ENCODE measurements around the gene KIAA0753.
"Not testable (repeated sequence)": the region's sequence is repeated elsewhere in the genome, so short reads cannot be mapped to it uniquely, and the experiment has no call there.

KIAA0753 gene

DNA sequence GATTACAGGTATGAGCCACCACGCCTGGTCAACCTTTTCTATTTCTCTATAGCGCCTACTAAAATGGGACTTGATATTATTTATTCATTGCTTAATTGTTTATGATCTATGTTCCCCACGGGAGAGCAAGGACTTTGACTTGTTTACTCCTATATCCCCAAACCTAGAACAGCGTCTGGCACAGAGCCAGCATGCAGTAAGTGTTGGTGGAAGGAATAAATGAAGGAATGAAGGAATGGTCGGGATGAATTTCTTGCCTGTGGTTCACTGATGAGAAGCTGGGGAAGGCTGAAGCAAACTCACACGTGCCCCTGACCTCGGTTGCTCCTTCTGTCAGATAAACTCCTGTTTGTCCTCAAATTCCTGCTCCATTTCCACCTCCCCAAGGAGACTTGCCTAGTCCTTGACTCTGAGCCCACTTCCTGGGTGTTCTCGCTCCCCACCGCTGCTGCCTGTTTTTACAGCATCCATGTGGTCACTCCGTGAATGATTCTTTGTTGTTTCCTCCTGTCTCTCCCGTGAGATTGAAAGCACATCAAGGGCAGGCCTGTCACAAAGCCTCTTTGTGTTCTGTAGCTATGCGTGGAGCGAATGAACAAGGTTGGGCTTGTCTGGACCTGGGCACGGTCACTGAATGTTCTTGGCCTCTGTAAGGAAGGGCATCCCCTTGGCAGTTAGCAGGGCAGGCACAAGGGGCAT lies 28.4 kb upstream of the KIAA0753 start:
- DNase-seq (ENCODE audit: low read depth, low spot score): no peak

DNA sequence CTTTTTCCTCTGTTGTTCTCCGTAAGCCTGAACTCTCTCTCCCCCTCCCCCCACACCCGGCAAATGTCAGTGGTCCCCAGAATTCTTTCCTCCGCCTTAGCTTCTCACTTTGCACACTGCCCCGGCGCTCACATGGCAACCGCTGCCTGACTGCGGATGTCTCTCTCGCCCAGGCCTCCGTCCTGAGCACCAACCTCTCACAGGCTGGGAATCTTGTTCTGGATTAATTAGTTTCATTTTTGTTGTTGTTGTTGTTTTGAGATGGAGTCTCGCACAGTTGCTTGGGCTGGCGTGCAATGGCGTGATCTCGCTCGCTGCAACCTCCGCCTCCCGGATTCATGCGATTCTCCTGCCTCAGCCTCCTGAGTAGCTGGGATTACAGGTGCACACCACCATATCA lies 27.7 kb upstream of the KIAA0753 start:
- no peak for DNase-seq (ENCODE audit: low read depth, low spot score)

DNA sequence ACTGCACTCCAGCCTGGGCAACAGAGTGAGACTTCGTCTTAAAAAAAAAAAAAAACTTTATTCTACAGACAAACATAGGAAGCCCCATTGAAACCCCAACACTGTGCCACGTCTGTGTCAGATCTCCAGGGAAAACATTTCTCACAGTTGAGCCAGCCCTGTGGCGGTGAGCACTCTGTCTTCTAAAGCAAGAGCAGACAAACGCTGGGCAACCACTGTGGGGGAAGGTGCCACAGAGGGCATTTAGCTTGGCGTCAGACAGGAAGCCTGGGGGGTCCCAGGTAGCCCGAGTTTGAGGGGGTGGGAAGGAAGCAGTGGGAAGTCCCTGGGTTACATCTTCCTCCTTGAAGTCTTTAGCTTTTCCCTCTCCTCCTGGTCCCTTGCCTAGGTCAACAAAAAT lies 27.0 kb upstream of the KIAA0753 start:
- DNase-seq (ENCODE audit: low read depth, low spot score): no peak

DNA sequence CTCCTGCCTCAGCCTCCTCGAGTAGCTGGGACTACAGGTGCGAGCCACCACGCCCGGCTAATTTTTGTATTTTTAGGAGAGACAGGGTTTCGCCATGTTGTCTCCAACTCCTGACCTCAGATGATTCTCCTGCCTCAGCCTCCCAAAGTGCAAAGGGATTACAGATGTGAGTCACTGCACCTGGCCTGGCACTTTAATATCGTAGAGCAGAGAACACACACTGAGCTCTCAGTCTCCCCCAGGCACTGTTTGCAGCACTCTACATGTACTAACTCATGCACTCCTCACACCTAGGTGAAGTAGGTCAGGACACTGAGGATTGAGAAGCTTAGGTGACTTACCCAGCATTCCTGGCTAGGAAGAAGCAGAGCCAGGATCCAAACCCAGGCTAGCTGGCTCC lies 26.0 kb upstream of the KIAA0753 start:
- no peak for DNase-seq (ENCODE audit: low read depth, low spot score)

DNA sequence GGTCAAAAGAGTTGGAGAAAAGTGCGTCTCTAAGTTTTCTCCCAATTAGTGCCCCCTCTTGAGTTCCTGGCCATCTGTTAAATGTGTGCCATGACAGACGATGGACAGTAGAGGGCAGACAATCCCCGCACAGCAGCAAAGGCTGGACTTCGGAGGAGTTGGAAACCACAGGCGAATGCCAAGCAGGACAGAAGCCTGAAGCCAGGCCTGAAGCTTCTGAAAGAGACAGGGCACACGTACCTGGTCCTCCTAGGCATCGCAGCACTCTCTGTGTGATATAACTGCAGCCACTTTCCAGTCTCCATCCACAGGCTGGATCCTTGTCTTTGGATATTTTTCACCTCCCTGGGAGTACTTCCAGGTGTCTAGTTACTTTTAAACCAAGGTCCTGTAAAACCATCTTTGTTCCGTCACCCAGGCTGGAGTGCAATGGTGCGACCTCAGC lies 25.6 kb upstream of the KIAA0753 start:
- DNase-seq (ENCODE audit: low read depth, low spot score): peak; percentile 36

DNA sequence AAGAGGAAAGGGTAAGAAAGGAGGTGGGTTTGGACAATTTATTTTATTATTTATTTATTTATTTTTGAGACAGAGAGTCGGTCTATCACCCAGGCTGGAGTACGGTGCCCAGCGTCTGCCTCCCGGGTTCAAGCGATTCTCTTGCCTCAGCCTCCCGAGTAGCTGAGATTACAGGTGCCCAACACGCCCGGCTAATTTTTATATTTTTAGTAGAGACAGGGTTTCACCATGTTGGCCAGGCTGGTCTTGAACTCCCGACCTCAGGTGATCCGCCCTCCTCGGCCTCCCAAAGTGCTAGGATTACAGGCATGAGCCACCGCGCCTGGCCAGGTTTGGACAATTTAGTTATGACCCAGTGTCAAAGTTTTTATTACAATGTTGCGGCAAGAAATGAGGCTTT lies 22.7 kb upstream of the KIAA0753 start:
- not testable (repeated sequence) for DNase-seq (ENCODE audit: low read depth, low spot score)

DNA sequence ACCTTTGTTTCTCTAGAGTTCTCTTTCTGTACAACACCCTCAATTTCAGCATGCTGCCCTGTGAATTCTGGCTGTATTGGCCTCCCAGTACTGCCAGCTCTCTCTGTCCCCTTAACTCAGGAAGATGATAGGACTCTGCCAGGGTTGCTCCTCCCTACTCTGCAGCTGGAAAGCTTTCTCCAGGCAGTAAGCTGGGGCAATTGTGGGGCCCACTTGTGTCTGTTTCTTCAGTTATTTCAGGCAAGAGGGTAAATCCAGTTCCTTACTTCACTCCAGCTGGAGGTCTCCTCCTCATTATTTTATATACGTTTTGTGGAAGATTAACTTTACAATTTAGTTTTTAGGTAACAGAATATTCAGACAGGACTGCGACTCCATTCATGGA lies 20.9 kb upstream of the KIAA0753 start:
- no peak for DNase-seq (ENCODE audit: low read depth, low spot score)

DNA sequence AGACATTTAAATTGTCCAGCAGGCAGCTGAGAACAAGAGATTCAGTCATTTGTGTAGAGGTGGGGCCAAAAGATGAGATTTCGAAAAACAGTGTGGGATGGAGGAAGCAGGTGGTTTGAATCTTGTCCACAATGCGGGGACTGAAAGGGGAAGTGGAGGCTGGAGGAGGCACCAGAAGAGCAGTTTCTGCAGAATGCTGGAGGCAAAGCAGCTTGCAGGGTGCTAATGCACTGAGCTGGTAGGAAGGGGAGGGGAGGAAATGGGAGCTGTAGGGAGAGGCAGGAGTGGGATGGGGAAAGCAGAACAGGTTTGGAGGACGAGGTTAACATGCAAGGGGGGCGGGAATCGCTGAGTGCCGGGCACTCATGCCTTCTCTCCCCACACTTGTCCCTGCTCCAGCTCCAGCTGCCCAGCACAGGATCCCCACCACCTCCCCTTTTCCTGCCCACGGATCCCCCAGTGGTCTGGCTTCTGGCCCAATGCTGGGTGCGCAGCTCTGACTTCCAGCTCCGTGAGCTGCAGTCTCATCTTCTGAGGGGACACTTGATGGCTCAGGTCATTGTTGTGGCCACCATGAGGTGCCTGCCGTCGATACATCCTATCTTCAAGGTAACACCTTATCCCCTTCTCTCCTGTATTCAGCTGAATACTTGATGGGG lies 20.4 kb upstream of the KIAA0753 start:
- no peak for DNase-seq (ENCODE audit: low read depth, low spot score)

DNA sequence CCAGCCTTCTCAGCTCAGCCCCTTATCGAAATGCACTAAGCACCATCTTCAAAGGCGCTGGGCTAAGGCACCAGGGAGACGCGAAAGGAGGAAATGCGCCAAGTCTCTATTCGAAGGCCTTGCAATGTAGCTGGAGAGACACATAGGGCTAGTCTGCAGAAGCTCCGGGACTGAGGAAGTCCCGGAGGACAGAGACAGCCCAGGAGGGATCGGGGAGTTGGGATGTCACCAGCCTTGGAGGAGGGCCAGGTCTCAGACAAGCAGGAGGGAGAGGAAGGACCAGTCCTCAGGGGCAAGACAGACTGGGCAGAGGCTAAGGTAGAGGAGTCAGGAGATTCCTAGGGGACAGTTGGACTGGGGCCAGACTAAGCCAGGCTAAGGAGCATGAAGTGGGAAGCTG lies 19.6 kb upstream of the KIAA0753 start:
- no peak for DNase-seq (ENCODE audit: low read depth, low spot score)

DNA sequence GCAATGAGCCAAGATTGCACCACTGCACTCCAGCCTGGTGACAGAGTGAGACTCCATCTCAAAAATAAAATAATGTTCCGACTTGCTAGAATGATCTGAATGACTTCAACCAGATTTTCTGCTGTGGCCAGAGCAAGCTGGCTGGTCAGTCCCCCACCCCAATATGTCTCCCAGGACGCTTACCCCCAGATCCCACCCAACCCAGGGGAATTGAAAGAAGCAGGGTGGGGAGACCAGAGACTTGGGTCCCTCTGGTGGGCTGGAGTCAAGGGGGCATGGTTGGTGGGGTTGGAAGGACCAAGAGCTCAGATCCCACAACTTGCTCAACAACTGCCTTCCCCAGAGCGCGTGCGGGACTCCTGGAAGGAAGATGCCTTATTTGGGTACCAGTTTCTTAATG lies 17.9 kb upstream of the KIAA0753 start:
- not testable (repeated sequence) for DNase-seq (ENCODE audit: low read depth, low spot score)

DNA sequence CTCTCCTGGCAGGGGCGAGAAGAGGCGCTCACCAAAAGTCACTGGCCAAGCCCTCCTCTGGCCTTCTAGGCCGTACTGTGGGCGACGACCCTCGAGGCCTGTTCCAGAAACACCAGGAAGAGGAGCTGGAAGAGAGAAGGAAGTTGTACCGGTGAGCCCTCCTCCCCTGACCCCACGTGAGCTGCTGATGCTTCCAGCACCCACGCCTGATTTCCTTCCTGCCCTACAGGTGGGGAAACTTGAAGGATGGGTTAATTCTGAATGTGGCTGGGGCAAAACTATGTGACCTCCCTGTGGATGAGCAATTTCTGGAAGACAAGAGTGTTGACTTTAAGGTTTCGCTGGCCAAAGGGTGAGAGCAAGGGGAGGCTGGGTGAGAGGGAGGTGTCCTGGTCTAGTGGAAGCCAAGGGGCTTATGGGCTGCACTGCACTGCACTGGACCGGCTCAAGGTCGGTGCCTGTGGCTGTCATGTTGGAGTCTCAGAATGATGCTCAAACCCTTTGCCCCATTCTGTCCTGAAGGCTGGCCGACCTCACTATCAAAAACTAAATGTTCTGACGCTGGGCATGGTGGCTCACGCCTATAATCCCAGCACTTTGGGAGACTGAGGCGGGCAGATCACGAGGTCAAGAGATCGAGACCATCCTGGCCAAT lies 17.2 kb upstream of the KIAA0753 start:
- no peak for DNase-seq (ENCODE audit: low read depth, low spot score)

DNA sequence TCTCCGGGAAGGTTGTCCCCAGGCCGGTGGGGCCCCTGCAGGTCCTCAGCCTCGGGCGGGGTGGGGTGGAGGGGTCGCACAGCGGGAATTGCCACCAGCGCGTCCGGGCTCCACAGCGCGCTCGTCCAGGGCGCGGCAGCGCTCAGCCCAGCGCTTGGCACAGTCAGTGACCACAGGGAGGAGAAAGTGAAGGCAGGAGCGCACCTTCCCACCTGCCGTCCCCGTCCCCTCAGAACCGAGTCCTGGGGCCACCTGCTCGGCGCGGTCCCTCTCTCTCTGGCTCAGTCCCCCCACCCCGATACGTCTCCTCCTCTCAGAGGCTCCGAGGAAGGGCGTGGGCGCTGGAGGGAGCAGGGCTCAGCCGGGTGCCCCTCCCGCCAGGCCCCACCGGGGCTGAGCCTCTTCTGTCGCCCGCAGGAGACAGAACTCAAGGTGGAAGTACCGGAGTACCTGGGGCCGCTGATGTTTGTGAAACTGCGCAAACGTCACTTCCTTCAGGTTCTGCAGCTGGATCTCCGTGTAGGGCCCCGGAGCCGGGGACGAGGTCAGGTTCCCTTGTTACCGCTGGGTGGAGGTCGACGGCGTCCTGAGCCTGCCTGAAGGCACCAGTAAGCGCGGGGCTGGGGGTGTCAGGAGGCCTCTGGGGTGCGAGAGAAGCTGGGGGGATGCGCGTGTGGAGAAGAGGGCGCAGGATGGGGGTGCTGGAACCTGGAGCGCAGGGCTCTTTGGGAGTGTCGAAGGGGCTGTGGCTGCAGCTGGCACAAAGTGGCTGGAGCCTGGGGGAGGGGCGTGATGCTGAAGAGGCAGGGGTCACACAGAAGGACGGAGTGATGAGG lies 16.5 kb upstream of the KIAA0753 start:
- not testable (repeated sequence) for DNase-seq (ENCODE audit: low read depth, low spot score)

DNA sequence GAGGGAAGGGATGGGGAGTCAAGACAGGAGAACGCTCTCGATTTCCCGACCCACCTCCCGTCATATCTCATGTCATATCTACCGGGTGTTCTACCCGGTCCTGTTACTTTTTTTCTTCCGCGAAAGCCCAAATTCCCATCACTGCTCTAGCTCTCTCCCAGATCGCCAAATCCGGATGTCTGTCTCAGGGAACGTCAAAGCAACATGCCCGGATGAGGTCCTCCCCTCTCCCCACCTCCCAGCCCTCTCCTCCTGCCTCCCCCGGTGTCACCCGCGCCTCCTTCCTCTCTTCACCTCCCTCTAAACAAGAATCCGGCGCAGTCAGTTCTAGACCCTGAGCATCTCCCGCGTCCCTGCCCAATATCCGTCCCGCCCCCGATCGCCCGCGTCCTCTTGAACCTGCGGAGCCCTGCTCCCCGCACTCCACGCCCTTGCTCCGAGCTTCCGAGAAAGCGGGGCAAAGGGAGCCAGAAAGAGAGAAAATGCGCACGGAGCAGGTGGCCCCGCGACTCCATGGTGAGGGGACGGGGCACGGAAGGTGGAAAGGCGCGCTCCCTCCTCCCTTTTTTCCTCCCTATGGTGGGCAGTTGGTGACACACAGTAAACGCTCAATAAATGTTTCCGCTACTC lies 15.3 kb upstream of the KIAA0753 start:
- not testable (repeated sequence) for DNase-seq (ENCODE audit: low read depth, low spot score)

DNA sequence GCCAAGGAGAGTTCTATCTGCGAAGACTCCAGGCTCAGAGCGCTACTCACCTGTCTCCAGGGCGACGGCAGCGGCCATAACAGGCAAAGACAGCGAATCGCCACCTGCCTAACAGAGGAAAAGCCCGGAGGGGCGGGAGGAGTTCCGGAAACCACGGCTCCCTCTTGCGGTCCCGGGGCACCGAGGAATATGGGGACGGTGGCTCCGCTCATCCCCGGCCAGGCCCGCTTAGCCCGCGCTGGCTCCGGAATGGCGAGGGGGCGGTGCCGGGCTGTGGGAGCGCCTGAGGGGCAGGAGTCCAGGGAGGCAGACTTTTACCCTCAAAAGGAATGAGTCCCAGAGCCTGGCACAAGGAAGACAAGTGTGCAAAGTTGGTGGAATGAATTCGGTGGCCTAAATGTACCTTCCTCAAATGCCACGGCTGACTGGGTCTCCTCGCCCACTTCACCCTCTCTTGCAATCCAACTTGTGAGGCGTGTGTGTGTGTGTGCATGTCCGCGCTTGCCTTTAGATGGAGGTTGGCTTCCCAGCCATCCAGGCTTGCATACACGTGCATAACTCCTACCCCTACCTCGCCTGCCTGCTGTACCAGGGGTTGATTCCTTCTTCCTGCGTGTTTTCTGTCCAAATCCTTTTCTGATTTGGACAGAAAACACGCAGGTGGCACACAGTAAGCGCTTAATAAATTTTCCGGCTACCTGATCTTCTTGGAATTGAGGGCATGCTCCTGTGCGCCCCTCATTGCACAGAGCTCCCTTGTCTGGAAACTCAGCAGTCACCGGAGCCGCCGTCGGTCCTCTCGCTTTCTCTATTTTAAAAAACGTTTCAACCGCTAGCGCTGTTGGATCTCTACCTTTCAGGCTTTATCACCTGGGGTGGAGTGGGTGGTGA lies 14.6 kb upstream of the KIAA0753 start:
- no peak for DNase-seq (ENCODE audit: low read depth, low spot score)

DNA sequence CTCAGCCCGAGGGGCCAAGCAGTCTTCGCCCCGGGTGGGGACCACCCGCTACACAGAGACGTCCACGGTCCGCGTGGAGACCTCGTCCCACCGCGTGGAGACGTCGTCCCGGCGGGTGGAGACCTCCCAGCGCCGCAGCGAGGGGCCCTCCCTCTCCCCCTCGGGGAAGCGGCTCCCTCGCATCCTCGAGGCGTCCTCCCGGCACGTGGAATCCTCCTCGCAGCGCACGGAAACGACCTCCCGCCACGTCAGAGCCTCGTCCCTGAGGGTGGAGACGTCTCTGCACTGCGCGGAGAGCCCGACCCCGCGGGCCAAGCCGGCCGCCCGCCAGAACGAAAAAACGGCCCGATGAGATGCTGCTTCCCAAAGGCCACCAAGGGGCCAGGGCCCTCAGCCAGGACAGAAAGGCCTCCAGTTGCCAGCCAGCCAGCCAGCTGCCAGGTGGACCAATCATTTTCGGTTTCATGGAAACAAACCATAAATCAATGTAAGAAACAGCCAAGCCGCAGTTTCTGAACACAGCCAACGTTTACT lies 11.5 kb upstream of the KIAA0753 start:
- no peak for DNase-seq (ENCODE audit: low read depth, low spot score)

DNA sequence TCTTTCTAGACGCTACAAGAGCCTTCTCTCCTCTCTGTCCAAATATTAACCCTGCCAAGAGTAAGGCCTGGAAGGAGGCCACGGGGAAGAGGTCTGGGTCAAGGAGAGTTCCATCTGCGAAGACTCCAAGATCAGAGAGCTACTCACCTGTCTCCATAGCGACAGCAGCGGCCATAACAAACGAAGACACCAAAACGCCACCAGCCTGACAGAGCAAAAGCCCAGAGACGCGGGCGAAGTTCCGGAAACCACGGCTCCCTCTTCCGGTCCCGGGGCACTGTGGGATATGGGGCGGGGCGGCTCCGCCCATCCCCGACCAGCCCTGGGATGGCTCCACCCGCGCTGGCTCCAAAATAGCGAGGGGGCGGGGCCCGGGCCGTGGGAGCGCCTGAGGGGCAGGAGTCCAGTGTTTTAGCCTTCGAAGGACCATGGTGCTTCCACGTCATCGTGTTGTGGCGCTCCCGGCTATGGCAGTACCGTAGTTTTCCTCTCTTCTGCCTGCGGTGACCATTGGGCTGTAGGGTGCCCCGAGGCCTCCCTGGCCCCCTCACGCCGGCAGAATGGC lies 10.9 kb upstream of the KIAA0753 start, which contains the start of the genes C17orf100 and MED31:
TSS of gene C17orf100 (plus strand) at position 409 of the 565 bp plus-strand sequence. CDS start at position 561, 152 bp downstream.
TSS of gene MED31 (minus strand) at position 252 of the 565 bp plus-strand sequence. CDS start at position 175, 77 bp downstream.
- DNase-seq (ENCODE audit: low read depth, low spot score): peak; percentile 53

DNA sequence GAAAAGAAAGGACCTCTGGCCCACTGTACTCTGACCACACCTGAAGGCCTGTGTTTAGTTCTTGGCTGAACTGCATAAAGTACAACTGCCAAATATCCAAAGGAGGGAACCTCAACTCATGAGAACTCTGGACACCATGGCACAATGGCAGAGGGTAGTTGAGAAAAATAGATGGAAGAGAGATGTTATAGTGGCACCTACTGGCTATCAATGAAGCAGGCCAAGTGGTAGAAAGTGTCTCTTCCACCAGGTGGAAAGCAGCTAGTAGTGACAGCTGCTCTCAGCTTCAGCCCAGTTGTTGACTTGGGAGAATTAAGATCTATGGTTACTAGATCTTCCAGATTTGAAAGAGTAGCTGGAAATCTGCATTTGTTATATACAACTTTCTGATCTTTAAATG lies 7.7 kb upstream of the KIAA0753 start:
- DNase-seq (ENCODE audit: low read depth, low spot score): no peak

DNA sequence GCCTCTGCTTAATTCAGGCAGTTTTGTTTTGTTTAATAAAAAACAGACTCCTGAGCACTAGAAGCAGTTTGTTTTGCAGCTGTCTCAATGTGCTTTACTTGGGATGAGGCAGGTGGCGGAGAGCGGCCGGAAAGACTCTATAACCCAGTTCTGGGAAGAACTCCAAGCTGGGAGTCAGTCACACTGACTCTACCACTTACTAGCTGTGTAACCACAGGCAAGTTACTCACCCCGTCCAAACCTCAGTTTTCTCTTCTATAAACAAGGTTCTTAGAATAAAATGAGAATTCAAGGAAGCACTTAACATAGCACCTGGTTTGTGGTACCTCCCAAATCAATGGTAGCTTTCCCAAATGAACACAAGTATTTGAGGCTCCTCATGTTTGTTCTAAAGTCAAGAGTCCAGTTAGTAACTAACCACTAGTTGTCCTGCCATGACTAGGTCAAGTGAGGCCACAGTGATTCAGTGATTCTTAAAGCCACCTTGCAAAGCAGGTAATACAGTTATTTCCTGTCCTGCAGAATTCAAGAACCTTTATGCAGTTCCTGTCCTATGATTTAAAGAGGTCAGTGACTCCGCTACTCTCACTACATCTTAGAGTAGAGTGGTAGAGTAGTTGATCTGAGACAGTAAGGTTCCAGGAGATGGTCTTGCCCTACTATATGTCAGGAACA lies 3.1 kb upstream of the KIAA0753 start:
- no peak for DNase-seq (ENCODE audit: low read depth, low spot score)

DNA sequence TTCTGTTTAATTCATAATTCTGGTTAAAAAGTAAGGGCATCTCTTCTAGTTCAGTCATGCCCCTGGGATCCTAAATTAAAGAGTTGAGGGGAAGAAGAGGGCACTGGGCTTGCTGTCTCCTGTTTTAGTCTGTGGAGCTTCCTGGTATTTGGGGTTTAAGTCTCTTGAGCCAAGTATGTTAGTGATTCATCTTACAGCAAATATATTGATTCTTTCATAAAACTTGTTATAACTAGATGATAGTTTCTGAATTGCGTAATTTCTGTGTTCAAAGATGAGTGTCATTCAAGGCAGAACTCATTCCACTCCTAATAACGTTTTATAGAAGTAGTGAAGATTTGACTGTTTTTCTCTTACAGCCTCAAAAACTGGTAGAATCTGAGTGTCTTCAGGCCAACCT lies 2.1 kb upstream of the KIAA0753 start:
- DNase-seq (ENCODE audit: low read depth, low spot score): no peak
